GM12875 (cell line): ENCODE measurements around the gene C2CD2.

Source experiments
- H3K4me3 ChIP-seq: one replicate; pipeline ENCODE4 v1.5.1; 2011; ENCODE audit warnings: low read depth, low read length, control low read depth
- CTCF ChIP-seq: IDR thresholded peaks from 2 replicates; pipeline ENCODE4 v1.5.1; 2011; ENCODE audit warnings: low read depth, mild to moderate bottlenecking, control low read depth, inconsistent platforms, low read length, moderate library complexity, borderline replicate concordance; ENCODE audit not compliant: insufficient read depth

C2CD2 gene

DNA sequence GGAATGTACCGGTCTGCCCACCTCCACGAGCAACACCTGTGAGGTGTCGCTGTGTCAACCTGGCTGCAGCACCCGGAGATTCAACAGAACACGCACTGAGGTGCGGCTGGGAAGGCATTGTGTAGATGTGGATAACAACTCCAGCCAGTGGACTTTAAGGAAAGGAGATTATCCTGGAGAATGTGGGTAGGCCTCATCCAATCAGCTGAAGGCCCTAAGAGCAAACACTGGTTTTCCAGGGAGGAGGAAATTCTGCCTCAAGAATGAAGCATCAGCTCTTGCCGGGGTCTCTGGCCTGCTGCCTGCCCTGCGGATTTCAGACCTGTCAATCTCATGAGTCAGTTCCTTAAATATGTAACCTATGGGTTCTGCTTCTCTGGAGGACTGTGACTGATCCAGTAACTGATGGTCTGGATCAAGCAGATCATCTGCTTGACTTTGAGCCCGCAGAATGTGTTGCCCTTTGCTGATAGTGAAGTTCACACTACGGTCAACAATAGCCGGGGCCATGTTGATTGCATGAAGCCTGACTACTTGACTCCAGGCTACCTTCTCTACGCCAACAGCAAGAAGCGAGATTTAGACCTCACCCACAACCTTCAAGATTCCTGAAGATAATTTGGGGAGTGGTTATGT, 58.8 kb downstream of the C2CD2 start:
- H3K4me3 ChIP-seq: no peak overlapping the region
- no peak for TF ChIP-seq CTCF

GRCh38 chr21:41894511-41894910, 59.3 kb downstream of the C2CD2 start:
- TF ChIP-seq CTCF: no peak
- no peak overlapping the region for H3K4me3 ChIP-seq

DNA sequence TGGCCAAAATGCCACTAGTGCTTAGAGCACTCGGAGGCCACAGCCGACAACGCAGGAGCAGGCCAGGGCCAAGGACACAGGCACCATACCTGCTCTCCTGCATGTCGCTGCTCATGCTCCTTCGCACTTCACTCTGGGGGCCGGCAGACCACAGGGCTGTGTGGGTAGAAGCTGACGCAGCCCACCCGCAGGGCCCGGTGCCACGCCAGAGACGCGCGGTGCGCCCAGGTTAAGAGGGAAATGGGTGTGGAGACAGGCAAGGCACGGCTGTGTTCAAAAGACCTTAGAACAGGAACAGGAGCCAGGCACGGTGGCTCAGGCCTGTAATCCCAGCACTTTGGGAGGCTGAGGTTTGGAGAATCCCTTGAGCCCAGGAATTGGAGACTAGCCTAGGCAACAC, 61.1 kb downstream of the C2CD2 start:
- no peak overlapping the region for H3K4me3 ChIP-seq
- TF ChIP-seq CTCF: no peak

- TF ChIP-seq CTCF: no peak
- H3K4me3 ChIP-seq: no peak overlapping the region
These were observed 62.7 kb downstream of the C2CD2 start for GRCh38 chr21:41891132-41891531.

- TF ChIP-seq CTCF: no peak
- H3K4me3 ChIP-seq: no peak overlapping the region
These were observed 63.5 kb downstream of the C2CD2 start for GRCh38 chr21:41890355-41890754.

- no peak overlapping the region for H3K4me3 ChIP-seq
- no peak for TF ChIP-seq CTCF
These were observed 65.0 kb downstream of the C2CD2 start for GRCh38 chr21:41888749-41889376.

DNA sequence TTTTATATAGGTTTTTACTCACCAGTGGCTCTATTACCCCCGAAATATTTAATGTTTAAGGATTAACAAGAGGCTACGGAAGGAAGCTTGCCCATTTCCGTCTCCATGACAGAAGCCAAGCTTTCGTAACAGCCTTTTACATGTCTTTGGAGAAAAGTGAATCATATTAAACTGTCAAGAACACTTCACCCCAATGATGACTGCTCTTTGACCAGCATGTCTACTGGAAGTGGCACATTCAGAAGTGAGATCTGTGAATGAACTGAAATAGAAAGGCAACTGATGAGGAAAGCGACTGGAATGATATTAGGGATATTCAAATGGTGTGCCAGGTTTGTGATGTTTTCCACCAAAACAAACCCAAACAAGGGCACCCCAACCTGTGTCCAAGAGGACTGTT, 66.2 kb downstream of the C2CD2 start:
- no peak for TF ChIP-seq CTCF
- H3K4me3 ChIP-seq: no peak overlapping the region
